Fibroblast of villous mesenchyme (primary cell): ENCODE results near the gene EDA. TPM values are rescaled to one million over a fixed set of nuclear protein-coding genes. Genes with fewer than 3 reads are reported as not detected.

Experiments used
- DNase-seq: peaks from one replicate; pipeline ENCODE4 v3.0.0-alpha.2; 2010; ENCODE audit warnings: low read depth
- H3K4me3 ChIP-seq: 2 replicates; pipeline ENCODE4 v1.5.1; 2011; ENCODE audit warnings: low read depth, mild to moderate bottlenecking, low read length
- CTCF ChIP-seq: IDR thresholded peaks from 2 replicates; pipeline ENCODE4 v1.5.1; 2012; ENCODE audit warnings: low read depth, mild to moderate bottlenecking, low read length; ENCODE audit not compliant: insufficient read depth
- total RNA-seq: library from RNA; depleted of rRNA; stranded (reverse); fragments of >200 nt; gene quantifications from 2 replicates; pipeline ENCODE4 v1.2.3, GENCODE V29; 2012

The EDA gene
- total RNA-seq, 1 donor, result not detected

DNA sequence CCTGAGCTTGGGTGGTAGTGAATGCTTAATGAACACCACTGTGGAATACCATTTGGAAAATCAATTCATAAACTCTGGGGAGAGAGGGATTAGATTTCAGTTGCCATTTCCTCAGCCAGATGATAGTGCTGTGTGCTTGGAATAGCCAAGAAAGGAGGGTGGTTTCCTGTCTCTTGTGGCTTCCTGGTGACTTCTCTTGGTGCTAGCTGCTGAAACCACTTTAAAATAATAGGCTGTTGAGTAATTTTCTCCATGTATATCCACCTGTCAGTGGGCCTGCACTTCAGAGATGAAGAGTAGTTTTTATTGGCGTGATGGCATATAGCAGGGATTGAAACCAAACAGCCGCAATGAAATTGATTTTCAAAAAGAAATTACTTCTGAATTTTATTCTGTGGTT is 11.8 kb downstream of the EDA start:
- TF ChIP-seq CTCF, result no peak
- no peak for DNase-seq
- H3K4me3 ChIP-seq, result no peak overlapping the region

DNA sequence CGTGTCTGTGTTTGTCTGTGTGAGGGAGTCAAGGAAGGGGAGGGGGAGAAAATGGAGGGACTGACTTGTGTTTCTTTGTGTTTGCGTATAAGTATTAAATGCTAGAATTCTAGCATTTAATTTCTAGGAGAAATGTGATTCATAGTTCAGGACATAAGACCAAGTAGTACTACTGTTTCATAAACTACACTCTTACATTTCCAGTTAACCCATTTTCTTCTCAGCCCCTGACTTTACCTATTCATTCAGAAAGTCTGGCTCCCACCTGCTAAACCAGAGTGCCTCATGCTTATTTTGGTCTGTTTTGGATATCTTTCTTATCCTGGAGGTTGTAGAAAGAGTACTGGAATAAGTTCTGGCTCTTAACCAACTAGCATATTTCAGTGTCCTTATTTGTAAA is 14.2 kb downstream of the EDA start:
- DNase-seq, result no peak
- no peak for TF ChIP-seq CTCF
- H3K4me3 ChIP-seq, result no peak overlapping the region

- TF ChIP-seq CTCF, result no peak
- H3K4me3 ChIP-seq, result no peak overlapping the region
- DNase-seq, result no peak
These were observed 48.8 kb downstream of the EDA start for GRCh38 chrX:69664693-69665092.

- H3K4me3 ChIP-seq, result no peak overlapping the region
- DNase-seq, result no peak
- TF ChIP-seq CTCF, result no peak
These were observed 54.2 kb downstream of the EDA start for GRCh38 chrX:69670001-69670555.

DNA sequence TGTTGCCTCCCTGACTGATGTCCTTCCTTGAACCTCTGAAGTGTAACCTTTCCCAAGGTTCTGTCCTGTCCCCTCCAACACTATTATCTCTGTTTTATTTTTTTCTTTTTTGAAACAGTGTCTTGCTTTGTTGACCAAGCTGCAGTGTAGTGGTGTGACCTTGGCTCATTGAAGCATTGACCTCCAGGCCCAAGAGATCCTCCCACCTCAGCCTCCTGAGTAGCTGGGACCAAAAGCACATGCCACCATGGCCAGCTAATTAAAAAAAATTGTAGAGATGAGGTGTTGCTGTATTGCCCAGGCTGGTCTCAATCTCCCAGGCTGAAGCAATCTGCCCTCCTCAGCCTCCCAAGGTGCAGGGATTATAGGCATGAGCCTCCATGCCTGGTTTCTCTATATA is 59.0 kb downstream of the EDA start:
- H3K4me3 ChIP-seq, result no peak overlapping the region
- no peak for TF ChIP-seq CTCF
- DNase-seq, result no peak

GRCh38 chrX:69705818-69706217 is 89.9 kb downstream of the EDA start:
- no peak overlapping the region for H3K4me3 ChIP-seq
- no peak for TF ChIP-seq CTCF
- no peak for DNase-seq

DNA sequence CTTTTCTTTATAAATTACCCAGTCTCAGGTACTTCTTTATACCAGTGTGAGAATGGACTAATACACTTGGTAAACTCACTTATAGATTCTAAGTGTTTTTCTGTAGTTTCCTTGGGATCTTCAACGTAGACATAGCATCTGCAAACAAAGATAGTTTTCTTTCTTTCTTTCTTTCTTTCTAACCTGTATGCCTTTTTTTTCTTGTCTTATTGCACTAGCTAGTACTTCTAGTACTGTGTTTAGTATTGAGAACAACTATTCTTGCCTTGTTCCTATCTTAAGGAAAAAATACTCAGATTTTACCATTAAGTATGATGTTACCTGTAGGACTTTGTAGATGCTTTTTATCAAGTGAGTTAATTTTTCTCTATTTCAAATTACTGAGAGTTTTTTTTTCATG is 102.2 kb downstream of the EDA start:
- DNase-seq, result no peak
- no peak for TF ChIP-seq CTCF
- H3K4me3 ChIP-seq, result no peak overlapping the region
